IPS-18a (cell line): ENCODE data around the gene PTCD2.

Experiments used
- H3K27ac ChIP-seq: one replicate; pipeline ENCODE4 v1.5.1; 2013; ENCODE audit warnings: low read length
- H3K27me3 ChIP-seq: one replicate; pipeline ENCODE4 v1.6.1; 2013; ENCODE audit warnings: mild to moderate bottlenecking, low read length; ENCODE audit not compliant: control insufficient read depth, insufficient read depth
- H3K36me3 ChIP-seq: one replicate; pipeline ENCODE4 v1.6.1; 2013; ENCODE audit warnings: low read depth, low read length; ENCODE audit not compliant: control insufficient read depth
- H3K4me1 ChIP-seq: one replicate; pipeline ENCODE4 v1.6.1; 2013; ENCODE audit warnings: low read depth, low read length; ENCODE audit not compliant: control insufficient read depth
- H3K4me3 ChIP-seq: one replicate; pipeline ENCODE4 v1.5.1; 2013; ENCODE audit warnings: low read length
- H3K9ac ChIP-seq: one replicate; pipeline ENCODE4 v1.6.1; 2013; ENCODE audit warnings: mild to moderate bottlenecking, low read length, moderate library complexity
- H3K9me3 ChIP-seq: one replicate; pipeline ENCODE4 v1.6.1; 2013; ENCODE audit warnings: low read depth, low read length; ENCODE audit not compliant: control insufficient read depth

Gene PTCD2

DNA sequence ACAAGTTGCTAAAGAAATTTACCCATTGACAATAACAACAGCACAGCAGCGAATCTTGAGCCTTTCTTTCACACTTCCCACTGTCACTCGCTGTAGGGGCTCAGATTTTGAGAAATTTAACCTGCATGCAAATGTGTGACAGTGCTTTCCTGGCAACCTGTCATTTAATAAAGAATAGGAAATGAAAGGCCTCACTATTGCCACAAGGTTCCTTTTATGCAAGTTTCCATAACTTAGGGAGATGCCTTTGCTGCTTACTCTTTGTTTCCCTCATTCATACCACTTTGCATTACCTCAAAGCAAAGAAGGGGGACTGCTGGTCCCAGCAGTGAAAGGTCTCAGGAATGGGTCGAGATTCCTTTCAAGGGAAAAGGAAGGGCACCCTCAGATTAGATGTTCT is 49.5 kb downstream of the PTCD2 start:
- Histone ChIP-seq H3K9ac (no peak overlapping the region), H3K36me3 (no peaks in the 10 kb centered on the region), H3K27ac (no peak overlapping the region), H3K27me3 (no peaks in the 10 kb centered on the region), H3K9me3 (no peaks in the 10 kb centered on the region), H3K4me1 (peaks cover 8% of the 10 kb centered on the region), H3K4me3 (no peak overlapping the region)

- H3K4me1 ChIP-seq = peaks cover 5% of the 10 kb centered on the region
- no peak overlapping the region for H3K9ac ChIP-seq
- no peaks in the 10 kb centered on the region for H3K27me3 ChIP-seq
Measured at GRCh38 chr5:72372331-72372730, 52.2 kb downstream of the PTCD2 start.

DNA sequence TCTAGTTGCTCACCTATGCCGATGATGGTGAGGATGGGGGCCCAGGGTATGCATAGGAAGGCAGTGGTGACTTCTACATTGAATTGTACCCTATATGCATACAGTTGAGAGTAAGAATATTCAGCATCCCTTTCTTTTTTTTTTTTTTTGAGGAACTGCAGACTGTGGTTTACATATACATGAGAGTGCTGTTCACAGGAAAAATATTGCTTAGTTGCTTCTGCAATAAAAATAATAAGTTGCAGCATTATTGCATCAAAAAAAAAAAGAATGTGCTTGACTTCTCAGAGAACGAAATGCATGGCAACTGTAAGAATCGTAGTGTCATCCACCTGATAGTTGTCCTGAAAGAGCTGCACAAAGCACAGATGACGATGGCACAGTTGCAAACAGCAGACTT is 52.8 kb downstream of the PTCD2 start:
- H3K9ac ChIP-seq = no peak overlapping the region
- no peaks in the 10 kb centered on the region for H3K36me3 ChIP-seq
- H3K27ac ChIP-seq = no peak overlapping the region
- no peaks in the 10 kb centered on the region for H3K9me3 ChIP-seq
- H3K4me3 ChIP-seq = no peak overlapping the region
- peaks cover 5% of the 10 kb centered on the region for H3K4me1 ChIP-seq
- H3K27me3 ChIP-seq = no peaks in the 10 kb centered on the region

More at GRCh38 chr5:72372331-72372730, 52.2 kb downstream of the PTCD2 start:
- Histone ChIP-seq H3K27ac (no peak overlapping the region), H3K9me3 (no peaks in the 10 kb centered on the region), H3K4me3 (no peak overlapping the region), H3K36me3 (no peaks in the 10 kb centered on the region)

- Histone ChIP-seq H3K4me3 (no peak overlapping the region), H3K27me3 (no peaks in the 10 kb centered on the region), H3K27ac (no peak overlapping the region), H3K4me1 (no peaks in the 10 kb centered on the region), H3K36me3 (no peaks in the 10 kb centered on the region), H3K9ac (no peak overlapping the region), H3K9me3 (no peaks in the 10 kb centered on the region)
Measured at GRCh38 chr5:72374844-72375243, 54.7 kb downstream of the PTCD2 start.

GRCh38 chr5:72376381-72376780 is 56.2 kb downstream of the PTCD2 start:
- no peaks in the 10 kb centered on the region for H3K4me1 ChIP-seq

GRCh38 chr5:72377910-72378638 is 57.9 kb downstream of the PTCD2 start:
- Histone ChIP-seq H3K4me1 (no peaks in the 10 kb centered on the region), H3K9me3 (no peaks in the 10 kb centered on the region), H3K4me3 (no peak overlapping the region), H3K27ac (no peak overlapping the region), H3K9ac (no peak overlapping the region), H3K27me3 (no peaks in the 10 kb centered on the region), H3K36me3 (no peaks in the 10 kb centered on the region)

More at GRCh38 chr5:72376381-72376780, 56.2 kb downstream of the PTCD2 start:
- Histone ChIP-seq H3K4me3 (no peak overlapping the region), H3K36me3 (no peaks in the 10 kb centered on the region), H3K27me3 (no peaks in the 10 kb centered on the region), H3K27ac (no peak overlapping the region), H3K9me3 (no peaks in the 10 kb centered on the region), H3K9ac (no peak overlapping the region)

DNA sequence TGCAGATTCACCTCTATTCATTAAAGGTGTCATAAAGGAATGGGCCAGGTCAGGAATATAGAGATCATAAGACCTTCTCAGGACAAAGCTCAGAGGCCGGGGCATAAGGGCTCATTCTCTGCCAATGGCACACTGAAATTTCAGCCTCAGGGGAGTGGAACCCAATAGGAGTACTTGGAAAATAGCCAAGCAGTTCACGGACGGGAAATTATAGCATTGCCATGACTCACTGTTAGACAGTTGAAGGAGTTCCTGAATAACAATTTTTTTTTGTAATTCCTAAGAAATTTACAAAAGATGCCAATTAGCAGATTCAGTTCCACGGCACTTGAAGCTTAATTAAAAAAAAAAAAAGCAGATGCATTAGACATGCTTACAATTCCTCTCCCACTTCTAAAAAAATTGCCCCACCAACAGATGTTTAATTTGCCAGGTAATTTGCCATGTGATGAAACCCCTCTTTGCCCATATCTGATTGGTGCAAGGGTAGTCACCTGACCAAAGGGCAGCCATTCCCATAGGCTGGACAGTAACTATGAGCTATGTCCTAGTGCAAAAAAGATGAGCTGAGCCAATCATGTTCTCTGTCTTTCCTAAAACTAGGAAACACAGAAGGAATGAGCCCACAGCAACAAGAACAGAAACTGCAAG is 58.6 kb downstream of the PTCD2 start:
- no peak overlapping the region for H3K27ac ChIP-seq
- no peaks in the 10 kb centered on the region for H3K36me3 ChIP-seq
- no peaks in the 10 kb centered on the region for H3K4me1 ChIP-seq
- no peaks in the 10 kb centered on the region for H3K27me3 ChIP-seq
- no peak overlapping the region for H3K4me3 ChIP-seq
- H3K9me3 ChIP-seq = no peaks in the 10 kb centered on the region
- H3K9ac ChIP-seq = no peak overlapping the region

GRCh38 chr5:72379936-72380335 is 59.8 kb downstream of the PTCD2 start:
- Histone ChIP-seq H3K36me3 (no peaks in the 10 kb centered on the region), H3K4me1 (no peaks in the 10 kb centered on the region), H3K9me3 (no peaks in the 10 kb centered on the region), H3K27ac (no peak overlapping the region), H3K27me3 (no peaks in the 10 kb centered on the region), H3K9ac (no peak overlapping the region), H3K4me3 (no peak overlapping the region)

- Histone ChIP-seq H3K9me3 (no peaks in the 10 kb centered on the region), H3K4me1 (no peaks in the 10 kb centered on the region), H3K27ac (no peak overlapping the region), H3K9ac (no peak overlapping the region), H3K36me3 (no peaks in the 10 kb centered on the region), H3K4me3 (no peak overlapping the region), H3K27me3 (no peaks in the 10 kb centered on the region)
Measured at GRCh38 chr5:72380492-72381274, 60.5 kb downstream of the PTCD2 start.

GRCh38 chr5:72383280-72383679 is 63.1 kb downstream of the PTCD2 start:
- Histone ChIP-seq H3K27me3 (no peaks in the 10 kb centered on the region), H3K36me3 (no peaks in the 10 kb centered on the region), H3K4me1 (no peaks in the 10 kb centered on the region), H3K9me3 (no peaks in the 10 kb centered on the region), H3K9ac (no peak overlapping the region), H3K27ac (no peak overlapping the region), H3K4me3 (no peak overlapping the region)

DNA sequence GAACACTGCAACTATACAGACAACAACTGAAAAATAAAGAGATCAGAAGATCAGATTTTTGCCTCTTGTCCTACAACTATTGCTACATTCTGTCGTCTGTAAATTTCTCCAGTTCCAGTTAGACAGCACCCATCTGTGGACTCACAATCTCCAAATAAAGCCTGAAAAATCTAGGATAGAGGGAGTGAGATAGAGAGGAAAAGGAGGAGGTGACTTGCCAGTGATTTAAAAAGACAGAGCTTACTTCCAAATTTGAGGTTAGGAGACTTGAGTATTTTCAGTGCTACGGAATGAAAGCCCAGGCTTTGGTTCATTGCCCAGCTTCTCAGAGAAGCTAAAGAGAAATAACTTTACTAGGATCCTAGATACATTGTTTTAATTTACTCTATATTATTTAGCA is 63.6 kb downstream of the PTCD2 start:
- H3K4me3 ChIP-seq = no peak overlapping the region
- no peaks in the 10 kb centered on the region for H3K36me3 ChIP-seq

More for the DNA sequence above, 63.6 kb downstream of the PTCD2 start:
- Histone ChIP-seq H3K9ac (no peak overlapping the region), H3K9me3 (no peaks in the 10 kb centered on the region), H3K27me3 (no peaks in the 10 kb centered on the region), H3K4me1 (no peaks in the 10 kb centered on the region), H3K27ac (no peak overlapping the region)
